Measurements from ENCODE around the gene LRRC26. TPM values are rescaled to one million over a fixed set of nuclear protein-coding genes. Genes with fewer than 3 reads are reported as not detected.

The LRRC26 gene
- total and polyA plus RNA-seq, 2 of the 13 experiments (the other 11 are each of a cell fraction or from before 2014, with no cell fraction given): not detected

DNA sequence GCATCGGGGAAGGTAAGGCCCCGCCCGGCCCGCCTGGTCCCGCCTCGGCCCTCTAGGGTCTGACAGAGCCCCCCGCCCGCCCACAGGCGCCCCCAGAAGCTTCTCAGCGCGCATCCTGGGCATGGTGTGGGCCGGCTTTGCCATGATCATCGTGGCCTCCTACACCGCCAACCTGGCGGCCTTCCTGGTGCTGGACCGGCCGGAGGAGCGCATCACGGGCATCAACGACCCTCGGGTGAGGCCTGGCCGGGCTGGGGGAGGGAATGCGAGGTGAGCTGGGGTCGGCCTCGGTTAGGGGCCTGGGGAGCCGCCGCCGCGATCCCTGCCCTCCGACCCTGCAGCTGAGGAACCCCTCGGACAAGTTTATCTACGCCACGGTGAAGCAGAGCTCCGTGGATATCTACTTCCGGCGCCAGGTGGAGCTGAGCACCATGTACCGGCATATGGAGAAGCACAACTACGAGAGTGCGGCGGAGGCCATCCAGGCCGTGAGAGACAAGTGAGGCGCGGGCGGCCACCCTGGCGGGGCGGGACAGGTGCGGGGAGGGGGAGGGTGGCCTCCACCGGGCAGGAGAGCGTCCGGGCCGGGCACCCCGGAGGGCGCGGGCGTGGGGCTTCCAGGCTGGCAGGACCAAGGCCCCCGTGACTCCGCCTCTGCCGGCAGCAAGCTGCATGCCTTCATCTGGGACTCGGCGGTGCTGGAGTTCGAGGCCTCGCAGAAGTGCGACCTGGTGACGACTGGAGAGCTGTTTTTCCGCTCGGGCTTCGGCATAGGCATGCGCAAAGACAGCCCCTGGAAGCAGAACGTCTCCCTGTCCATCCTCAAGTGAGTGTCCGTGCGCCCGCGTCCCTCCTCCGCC is 7.1 kb downstream of the LRRC26 start:
- POLR2A ChIA-PET: interaction anchor here (0.7 to 1.3 kb wide), 5 partner anchors 12 to 74 kb away, joined by 3 to 9 read pairs (median 5); partner anchors contain the start of genes ANAPC2, SSNA1 and TPRN
- TF ChIP-seq, protein P1, sequence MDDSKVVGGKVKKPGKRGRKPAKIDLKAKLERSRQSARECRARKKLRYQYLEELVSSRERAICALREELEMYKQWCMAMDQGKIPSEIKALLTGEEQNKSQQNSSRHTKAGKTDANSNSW (CRISPR knock-in tag; IDR thresholded peaks at IDR 0.05; ENCODE audit: borderline replicate concordance): peak; percentile 38; the same call in 1 of the 2 replicates
- TF ChIP-seq ZBTB7B (CRISPR knock-in tag; IDR thresholded peaks at IDR 0.05): no peak
- TF ChIP-seq ZNF598 (CRISPR knock-in tag; IDR thresholded peaks at IDR 0.05; ENCODE audit: borderline replicate concordance): 0 out of 2 replicates have a peak, but pooled peaks have one; percentile 18
- TF ChIP-seq ZNF136 (CRISPR knock-in tag; IDR thresholded peaks at IDR 0.05; ENCODE audit: low read depth): no peak
- TF ChIP-seq, protein P2, sequence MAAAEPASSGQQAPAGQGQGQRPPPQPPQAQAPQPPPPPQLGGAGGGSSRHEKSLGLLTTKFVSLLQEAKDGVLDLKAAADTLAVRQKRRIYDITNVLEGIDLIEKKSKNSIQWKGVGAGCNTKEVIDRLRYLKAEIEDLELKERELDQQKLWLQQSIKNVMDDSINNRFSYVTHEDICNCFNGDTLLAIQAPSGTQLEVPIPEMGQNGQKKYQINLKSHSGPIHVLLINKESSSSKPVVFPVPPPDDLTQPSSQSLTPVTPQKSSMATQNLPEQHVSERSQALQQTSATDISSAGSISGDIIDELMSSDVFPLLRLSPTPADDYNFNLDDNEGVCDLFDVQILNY (CRISPR knock-in tag; conservative IDR thresholded peaks at IDR 0.05): no peak
- no peak for TF ChIP-seq GABPA (IDR thresholded peaks at IDR 0.05; ENCODE audit: low read depth, low read length)
- peak; percentile 43 for TF ChIP-seq GABPA (CRISPR knock-in tag; IDR thresholded peaks at IDR 0.05; ENCODE audit: low read depth)
- peak; percentile 12; the same call in 1 of the 2 replicates for TF ChIP-seq SAP130 (CRISPR knock-in tag; IDR thresholded peaks at IDR 0.05; ENCODE audit: low read depth)
- peak; percentile 65 for TF ChIP-seq ZFX (CRISPR knock-in tag; IDR thresholded peaks at IDR 0.05; ENCODE audit: low read depth)
- TF ChIP-seq, protein P3, sequence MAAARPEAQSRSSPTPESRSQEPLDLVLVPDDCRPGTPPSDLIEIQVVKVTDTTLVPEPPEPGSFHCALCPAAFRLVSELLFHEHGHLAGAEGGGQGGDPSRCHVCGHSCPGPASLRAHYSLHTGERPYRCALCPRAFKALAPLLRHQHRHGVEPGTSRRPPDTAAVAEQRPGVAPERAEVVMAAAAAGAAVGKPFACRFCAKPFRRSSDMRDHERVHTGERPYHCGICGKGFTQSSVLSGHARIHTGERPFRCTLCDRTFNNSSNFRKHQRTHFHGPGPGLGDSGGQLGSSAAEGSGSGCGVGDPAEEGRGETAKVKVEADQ (CRISPR knock-in tag; IDR thresholded peaks at IDR 0.05; ENCODE audit: borderline replicate concordance): no peak
- no peak for TF ChIP-seq MYNN (CRISPR knock-in tag; IDR thresholded peaks at IDR 0.05; ENCODE audit: low read depth)
- 0 out of 2 replicates have a peak, but pooled peaks have one; percentile 22 for TF ChIP-seq BRD4 (CRISPR knock-in tag; IDR thresholded peaks at IDR 0.05)
- no peak for TF ChIP-seq TCF12 (IDR thresholded peaks at IDR 0.05)
- TF ChIP-seq TCF12 (CRISPR knock-in tag; IDR thresholded peaks at IDR 0.05): no peak
- 0 out of 2 replicates have a peak, but pooled peaks have one; percentile 25 for TF ChIP-seq KDM2A (CRISPR knock-in tag; IDR thresholded peaks at IDR 0.05; ENCODE audit: borderline replicate concordance, low read depth)
- TF ChIP-seq, protein P4, sequence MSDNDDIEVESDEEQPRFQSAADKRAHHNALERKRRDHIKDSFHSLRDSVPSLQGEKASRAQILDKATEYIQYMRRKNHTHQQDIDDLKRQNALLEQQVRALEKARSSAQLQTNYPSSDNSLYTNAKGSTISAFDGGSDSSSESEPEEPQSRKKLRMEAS (IDR thresholded peaks at IDR 0.05): peak; percentile 52; the same call in 1 of the 2 replicates
- TF ChIP-seq NBN (conservative IDR thresholded peaks at IDR 0.05): no peak
- TF ChIP-seq, protein P5, sequence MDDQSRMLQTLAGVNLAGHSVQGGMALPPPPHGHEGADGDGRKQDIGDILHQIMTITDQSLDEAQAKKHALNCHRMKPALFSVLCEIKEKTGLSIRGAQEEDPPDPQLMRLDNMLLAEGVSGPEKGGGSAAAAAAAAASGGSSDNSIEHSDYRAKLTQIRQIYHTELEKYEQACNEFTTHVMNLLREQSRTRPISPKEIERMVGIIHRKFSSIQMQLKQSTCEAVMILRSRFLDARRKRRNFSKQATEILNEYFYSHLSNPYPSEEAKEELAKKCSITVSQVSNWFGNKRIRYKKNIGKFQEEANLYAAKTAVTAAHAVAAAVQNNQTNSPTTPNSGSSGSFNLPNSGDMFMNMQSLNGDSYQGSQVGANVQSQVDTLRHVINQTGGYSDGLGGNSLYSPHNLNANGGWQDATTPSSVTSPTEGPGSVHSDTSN (CRISPR knock-in tag; IDR thresholded peaks at IDR 0.05; ENCODE audit: borderline replicate concordance): no peak

More for the DNA sequence above, 7.1 kb downstream of the LRRC26 start:
- no peak overlapping the region for H3K27ac ChIP-seq (ENCODE audit: extremely low read length, insufficient read depth, low read length)
- FAIRE-seq (no peak), ATAC-seq (peak; percentile 67), DNase-seq (ENCODE audit: low spot score) (no peak)
- H4K20me1 ChIP-seq (ENCODE audit: insufficient read depth, low read length): no peaks in the 10 kb centered on the region
- intact Hi-C loops (cut with micrococcal nuclease; ENCODE audit: unreplicated experiment) (no loop called here), in situ Hi-C loops (cut with HindIII; ENCODE audit: extremely low pct_ligation_motif_present, low pct_unique_long_range_greater_than_20kb) (no loop called here)
- H3K4me1 ChIP-seq (ENCODE audit: insufficient read depth, low read length): no peaks in the 10 kb centered on the region
- no TSS peak for BruUV-seq (replicated peaks)
- H3K4me3 ChIP-seq (replicated peaks in 1 of 3; ENCODE audit: insufficient read depth in 1 of 3, low read depth in 2 of 3, low read length in 3 of 3): peak overlapping the region; percentile 34 to 62 (median 47); a peak in 4 of 6 replicates
- CTCF ChIA-PET (ENCODE audit: low intra/inter-chr PET ratio, low total read pairs): interaction anchor here (0.8 to 1.1 kb wide), 2 partner anchors 65 to 73 kb away, joined by 3 read pairs; no protein-coding TSS in a partner anchor
- H3K36me3 ChIP-seq (replicated peaks in 1 of 2; ENCODE audit: control insufficient read depth in 1 of 2, insufficient read depth in 2 of 2, low read length in 2 of 2): no peaks in the 10 kb centered on the region
- no peaks in the 10 kb centered on the region for H3K9me3 ChIP-seq (ENCODE audit: low read length)
- no peaks in the 10 kb centered on the region for H3K79me2 ChIP-seq (ENCODE audit: insufficient read depth, low read length)
- peak overlapping the region; percentile 63 for H3K4me2 ChIP-seq (ENCODE audit: low read depth, low read length)
- H3K9ac ChIP-seq (ENCODE audit: insufficient read depth, low read depth, low read length): no peak overlapping the region
- 51% methylated on average over 12 of the region's 74 CpGs for WGBS (ENCODE audit: low lambda C conversion rate)
- peaks cover 24 to 91% of the 10 kb centered on the region in 2 experiments; a peak in 4 of 5 replicates for H3K27me3 ChIP-seq (ENCODE audit: control insufficient read depth in 1 of 2, insufficient read depth in 2 of 2, low read length in 2 of 2)
- no peak overlapping the region for H2AFZ ChIP-seq (ENCODE audit: low read length)

Data from HepG2 (cell line).